Measurements from ENCODE around the gene MAST3. TPM values are rescaled to one million over a fixed set of nuclear protein-coding genes. Genes with fewer than 3 reads are reported as not detected.

The MAST3 gene
- total and polyA plus RNA-seq, 2 donors (not counting 3 experiments of a cell fraction or from before 2014, with no cell fraction given), result 1.5 to 2.7 TPM

DNA sequence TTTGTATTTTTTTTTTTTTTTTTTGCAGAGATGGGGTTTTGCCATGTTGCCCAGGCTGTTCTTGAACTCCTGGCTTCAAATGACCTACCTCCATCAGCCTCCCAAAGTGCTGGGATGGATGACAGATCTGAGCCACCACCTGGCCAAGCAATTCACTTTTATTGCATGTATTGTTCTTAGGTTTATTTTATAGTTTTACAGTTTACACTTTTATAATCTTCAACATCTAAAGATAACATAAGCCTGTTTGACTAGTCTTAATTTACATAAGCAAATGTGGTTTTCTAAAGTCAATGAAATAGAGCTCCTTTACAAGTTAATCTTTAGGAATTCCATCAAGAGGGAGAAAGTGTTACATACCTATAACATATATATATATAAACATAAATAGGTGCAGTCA is 86.0 kb downstream of the MAST3 start:
- FAIRE-seq, result no peak
- DNase-seq (ENCODE audit: low read depth, low spot score), result no peak
- CTCF ChIA-PET, result interaction anchor here (0.6 to 2.7 kb wide), 6 partner anchors 15 to 145 kb away, joined by 3 to 12 read pairs (median 4); no protein-coding TSS in a partner anchor

More for the DNA sequence above, 86.0 kb downstream of the MAST3 start:
- POLR2A ChIA-PET, result no interaction called here
- Histone ChIP-seq H3K79me2 (ENCODE audit: control insufficient read depth, insufficient read depth, low read length) (no peaks in the 10 kb centered on the region), H3K36me3 (ENCODE audit: control insufficient read depth in 2 of 2, extremely low read depth in 1 of 2, insufficient read depth in 2 of 2, low read length in 2 of 2) (no peaks in the 10 kb centered on the region), H3K4me1 (ENCODE audit: control insufficient read depth, extremely low read depth, insufficient read depth, low read length) (no peaks in the 10 kb centered on the region), H3K4me2 (ENCODE audit: insufficient read depth, low read length) (no peak overlapping the region), H3K27ac (ENCODE audit: insufficient read depth, low read depth, low read length) (no peak overlapping the region), H3K27me3 (ENCODE audit: control insufficient read depth in 2 of 2, insufficient read depth in 2 of 2, low read length in 2 of 2) (no peaks in the 10 kb centered on the region), H2AFZ (ENCODE audit: low read depth, low read length) (no peak overlapping the region), H4K20me1 (replicated peaks; ENCODE audit: control insufficient read depth, extremely low read depth, insufficient read depth, low read length) (no peaks in the 10 kb centered on the region), H3K9ac (replicated peaks; ENCODE audit: extremely low read depth, insufficient read depth, low read length) (no peak overlapping the region), H3K4me3 (replicated peaks in 1 of 3; ENCODE audit: insufficient read depth in 1 of 3, low read depth in 1 of 3, low read length in 3 of 3) (no peak overlapping the region), H3K9me1 (replicated peaks; ENCODE audit: control insufficient read depth, extremely low read depth, insufficient read depth, low read length) (no peaks in the 10 kb centered on the region), H3K9me3 (replicated peaks; ENCODE audit: control insufficient read depth, insufficient read depth, low read length) (no peaks in the 10 kb centered on the region)
- BruUV-seq (replicated peaks), result no TSS peak
- dilution Hi-C loops (cut with MboI; ENCODE audit: extremely low pct_ligation_motif_present, low sequenced_read_pairs), result no loop called here
- intact Hi-C loops (cut with micrococcal nuclease), result no loop called here
- TF ChIP-seq GATA2 (IDR thresholded peaks at IDR 0.05; ENCODE audit: insufficient read depth, insufficient read length, low read depth, low read length) (no peak), POLR2A (IDR thresholded peaks at IDR 0.05; ENCODE audit: low read depth, low read length) (no peak), MYC (IDR thresholded peaks at IDR 0.05; ENCODE audit: low read depth, low read length) (no peak), FOS (IDR thresholded peaks at IDR 0.05; ENCODE audit: borderline replicate concordance, insufficient read depth, low read length) (no peak), POLR2AphosphoS5 (IDR thresholded peaks at IDR 0.05; ENCODE audit: insufficient read depth, low read depth, low read length) (no peak), EZH2 (IDR thresholded peaks at IDR 0.05; ENCODE audit: borderline replicate concordance, low read depth, low read length, severe bottlenecking) (no peak), JUN (IDR thresholded peaks at IDR 0.05; ENCODE audit: borderline replicate concordance, insufficient read depth, insufficient read length, low read depth) (no peak)
- TF ChIP-seq, protein P1, sequence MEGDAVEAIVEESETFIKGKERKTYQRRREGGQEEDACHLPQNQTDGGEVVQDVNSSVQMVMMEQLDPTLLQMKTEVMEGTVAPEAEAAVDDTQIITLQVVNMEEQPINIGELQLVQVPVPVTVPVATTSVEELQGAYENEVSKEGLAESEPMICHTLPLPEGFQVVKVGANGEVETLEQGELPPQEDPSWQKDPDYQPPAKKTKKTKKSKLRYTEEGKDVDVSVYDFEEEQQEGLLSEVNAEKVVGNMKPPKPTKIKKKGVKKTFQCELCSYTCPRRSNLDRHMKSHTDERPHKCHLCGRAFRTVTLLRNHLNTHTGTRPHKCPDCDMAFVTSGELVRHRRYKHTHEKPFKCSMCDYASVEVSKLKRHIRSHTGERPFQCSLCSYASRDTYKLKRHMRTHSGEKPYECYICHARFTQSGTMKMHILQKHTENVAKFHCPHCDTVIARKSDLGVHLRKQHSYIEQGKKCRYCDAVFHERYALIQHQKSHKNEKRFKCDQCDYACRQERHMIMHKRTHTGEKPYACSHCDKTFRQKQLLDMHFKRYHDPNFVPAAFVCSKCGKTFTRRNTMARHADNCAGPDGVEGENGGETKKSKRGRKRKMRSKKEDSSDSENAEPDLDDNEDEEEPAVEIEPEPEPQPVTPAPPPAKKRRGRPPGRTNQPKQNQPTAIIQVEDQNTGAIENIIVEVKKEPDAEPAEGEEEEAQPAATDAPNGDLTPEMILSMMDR (IDR thresholded peaks at IDR 0.05; ENCODE audit: extremely low read depth in 1 of 2, insufficient read depth in 1 of 2, low read depth in 1 of 2, low read length in 2 of 2), result no peak
- TF ChIP-seq, protein P2, sequence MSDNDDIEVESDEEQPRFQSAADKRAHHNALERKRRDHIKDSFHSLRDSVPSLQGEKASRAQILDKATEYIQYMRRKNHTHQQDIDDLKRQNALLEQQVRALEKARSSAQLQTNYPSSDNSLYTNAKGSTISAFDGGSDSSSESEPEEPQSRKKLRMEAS (IDR thresholded peaks at IDR 0.05; ENCODE audit: insufficient read depth, insufficient read length), result no peak

All from endothelial cell of umbilical vein (primary cell).